Ramos (cell line): Measurements from ENCODE around the gene TMEM245.
"Not testable (repeated sequence)": the region's sequence is repeated elsewhere in the genome, so short reads cannot be mapped to it uniquely, and the experiment has no call there.

Source experiments
- in situ Hi-C: fragments of 300-500 bp; cut with MboI; formaldehyde crosslinking; loops from one replicate; pipeline ENCODE4 v1.14.3; 2022; ENCODE audit warnings: low sequenced_read_pairs; ENCODE audit not compliant: unreplicated experiment

TMEM245 gene

DNA sequence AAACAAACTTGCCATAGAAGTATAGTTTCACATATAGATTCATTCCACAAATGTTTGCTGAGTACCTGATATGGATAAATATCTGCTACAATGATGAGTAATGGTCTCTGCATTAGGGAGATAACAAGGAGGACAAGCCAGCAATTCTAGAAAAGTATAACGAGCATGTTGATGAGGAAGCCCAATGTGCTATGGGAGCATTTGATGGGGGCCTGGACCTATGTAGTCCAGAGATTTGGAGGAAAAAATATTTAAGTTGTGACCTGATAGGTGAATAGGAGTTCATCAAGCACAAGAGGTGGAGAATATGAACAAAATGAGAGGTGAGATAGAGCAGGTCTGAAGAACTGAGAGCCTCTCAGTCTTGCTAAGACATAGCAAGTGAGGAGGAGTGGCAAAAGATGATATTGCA, 14.4 kb upstream of the TMEM245 start:
- in situ Hi-C loops, result no loop called here

DNA sequence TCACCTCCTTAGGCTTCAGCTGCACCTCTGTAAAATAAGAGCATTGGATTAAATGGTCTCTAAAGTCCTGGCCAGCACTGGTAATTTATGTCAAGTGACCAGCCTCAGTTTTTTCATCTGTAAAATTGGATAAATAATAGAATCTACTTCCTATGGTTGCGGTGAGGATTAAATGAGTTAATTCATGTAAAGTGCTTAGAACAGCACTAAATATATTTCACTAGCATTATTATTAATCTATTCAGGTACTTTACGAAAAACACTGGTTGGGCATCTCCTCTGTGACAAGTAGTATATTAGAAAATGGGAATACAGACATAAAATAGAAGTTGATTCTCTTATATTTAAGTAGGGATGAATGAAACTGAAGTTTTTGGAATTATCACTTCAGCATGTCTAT, 13.8 kb upstream of the TMEM245 start:
- in situ Hi-C loops, result no loop called here

- in situ Hi-C loops, result no loop called here
Observed at GRCh38 chr9:109132567-109133021, 12.8 kb upstream of the TMEM245 start.

DNA sequence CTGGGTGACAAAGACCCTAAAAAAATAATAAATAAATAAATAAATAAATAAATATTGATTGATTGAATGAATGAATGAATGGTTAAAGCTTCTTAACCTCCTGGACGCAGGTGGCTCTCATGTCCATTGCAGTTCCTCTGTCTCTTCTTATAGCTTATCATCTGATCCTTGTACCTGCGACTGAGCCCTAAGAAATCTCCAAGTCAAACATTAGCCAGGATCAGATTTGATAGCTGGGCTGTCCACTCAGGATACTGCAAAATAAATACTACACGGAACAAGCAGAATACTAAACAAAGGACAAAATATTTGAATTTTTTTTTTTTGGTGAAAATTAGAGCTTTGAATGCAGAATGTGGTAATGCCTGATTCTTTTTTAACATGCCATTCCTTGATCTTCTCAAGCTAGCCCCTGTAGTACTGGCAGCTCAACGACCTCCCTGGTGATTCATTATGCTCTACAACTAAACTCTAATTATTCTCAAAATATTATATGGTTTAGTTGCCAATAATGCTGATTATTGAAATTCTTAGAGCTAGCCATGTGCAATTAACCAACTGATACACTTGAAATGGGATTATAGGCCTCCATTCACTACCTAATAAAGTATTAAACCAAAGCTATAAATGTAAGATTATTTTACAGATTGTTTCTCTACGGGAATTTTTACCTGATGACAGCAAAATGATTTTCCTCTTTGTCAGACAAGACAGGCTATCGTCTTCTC, 9.9 kb upstream of the TMEM245 start:
- in situ Hi-C loops, result no loop called here

DNA sequence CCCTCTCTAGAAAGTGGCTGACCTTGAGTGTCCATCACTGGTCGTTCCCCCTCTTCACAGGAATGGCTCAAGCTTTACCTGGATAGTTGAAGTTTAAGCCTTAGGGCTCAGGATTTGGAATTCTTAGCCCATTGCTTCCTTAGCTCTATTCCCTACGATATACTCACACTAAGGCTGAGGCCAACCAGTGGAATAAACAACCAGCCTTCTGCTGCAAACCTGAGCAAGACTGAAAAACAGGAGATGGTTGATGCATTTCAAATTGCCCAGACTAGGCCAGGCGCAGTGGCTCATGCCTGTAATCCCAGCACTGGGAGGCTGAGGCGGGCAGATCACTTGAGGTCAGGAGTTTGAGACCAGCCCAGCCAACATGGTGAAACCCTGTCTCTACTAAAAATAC, 6.9 kb upstream of the TMEM245 start:
- in situ Hi-C loops, result not testable (repeated sequence)

DNA sequence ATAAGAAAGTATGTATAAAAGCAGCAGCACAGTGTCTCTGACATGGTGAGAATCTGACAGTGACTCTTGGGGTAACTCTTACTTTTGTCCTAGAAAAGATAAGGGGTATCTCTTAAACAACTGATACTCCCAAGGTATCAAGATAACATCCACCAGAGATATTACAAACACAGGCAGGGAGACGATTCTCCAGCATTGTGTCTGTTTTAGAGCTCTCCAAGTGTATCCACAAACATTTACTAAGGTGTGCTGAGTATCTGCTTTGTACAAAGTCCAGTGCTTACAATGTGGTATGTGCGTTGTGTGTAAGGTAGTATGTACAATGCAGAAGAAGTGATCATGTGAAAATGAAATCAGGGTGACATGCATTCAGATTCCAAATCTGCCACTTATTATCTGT, 4.4 kb upstream of the TMEM245 start:
- in situ Hi-C loops, result no loop called here

DNA sequence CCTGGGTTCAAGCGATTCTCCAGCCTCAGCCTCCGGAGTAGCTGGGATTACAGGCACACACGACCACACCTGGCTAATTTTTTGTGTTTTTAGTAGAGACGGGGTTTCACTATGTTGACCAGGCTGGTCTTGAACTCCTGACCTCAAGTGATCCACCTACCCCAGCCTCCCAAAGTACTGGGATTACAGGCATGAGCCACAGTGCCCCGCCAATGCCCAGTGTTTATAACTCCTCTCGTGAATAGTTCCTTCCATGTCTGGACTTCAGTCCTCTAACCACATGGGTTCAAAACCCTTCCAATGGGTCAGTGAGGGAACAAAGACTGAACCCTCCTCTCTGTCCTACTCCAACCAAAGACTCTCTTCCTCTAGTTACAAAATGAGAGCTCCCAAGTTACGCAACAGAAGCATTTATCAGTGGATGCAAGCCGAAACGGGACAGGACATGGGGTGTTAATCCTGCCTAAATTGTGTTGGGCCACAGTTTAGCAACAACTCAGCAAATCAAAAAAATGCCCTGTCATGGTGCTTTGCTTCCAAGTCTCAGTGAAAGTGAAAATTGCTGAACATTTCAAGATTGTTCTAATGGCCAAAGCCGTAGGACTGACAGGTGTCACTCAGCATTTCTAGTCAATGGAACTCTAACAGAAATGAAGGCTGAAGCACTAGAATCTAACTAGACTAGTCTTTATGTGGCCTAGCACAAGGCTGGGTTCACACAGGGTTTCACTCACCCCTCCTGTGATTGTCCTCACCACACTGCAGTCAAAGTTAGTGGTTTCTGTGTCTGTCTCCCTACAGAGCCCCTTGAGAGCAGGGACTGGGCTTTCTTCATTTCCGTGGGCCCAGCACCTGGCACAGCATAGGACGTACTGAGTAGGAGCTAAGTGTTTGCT, 3.2 kb upstream of the TMEM245 start:
- in situ Hi-C loops, result no loop called here

DNA sequence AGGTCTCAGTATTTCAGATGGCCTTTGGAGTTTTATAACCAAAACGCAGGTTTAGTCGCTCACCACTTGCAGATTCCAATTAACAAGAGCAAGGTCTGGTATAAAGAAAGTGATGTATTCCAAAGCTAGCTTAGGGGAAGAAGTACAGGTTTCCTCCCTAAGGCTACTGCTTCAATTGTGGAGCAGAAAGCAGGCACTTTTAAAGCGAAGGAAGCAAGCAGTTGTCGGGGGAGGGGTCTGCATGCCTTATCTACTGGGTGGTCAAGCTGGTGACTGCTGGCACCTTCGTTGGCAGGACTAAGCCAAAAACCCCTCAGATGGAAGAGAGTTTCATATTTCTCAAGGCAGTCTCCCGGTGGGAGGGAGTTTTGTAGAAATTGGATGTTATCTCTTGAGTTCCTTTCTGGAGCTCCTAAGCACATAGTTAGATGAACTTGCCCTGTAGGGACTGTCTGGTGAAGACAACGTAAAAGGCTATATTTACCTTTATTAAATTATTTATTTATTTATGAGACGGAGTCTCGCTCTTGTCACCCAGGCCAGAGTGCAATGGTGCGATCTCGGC, 1.6 kb upstream of the TMEM245 start:
- in situ Hi-C loops, result no loop called here

DNA sequence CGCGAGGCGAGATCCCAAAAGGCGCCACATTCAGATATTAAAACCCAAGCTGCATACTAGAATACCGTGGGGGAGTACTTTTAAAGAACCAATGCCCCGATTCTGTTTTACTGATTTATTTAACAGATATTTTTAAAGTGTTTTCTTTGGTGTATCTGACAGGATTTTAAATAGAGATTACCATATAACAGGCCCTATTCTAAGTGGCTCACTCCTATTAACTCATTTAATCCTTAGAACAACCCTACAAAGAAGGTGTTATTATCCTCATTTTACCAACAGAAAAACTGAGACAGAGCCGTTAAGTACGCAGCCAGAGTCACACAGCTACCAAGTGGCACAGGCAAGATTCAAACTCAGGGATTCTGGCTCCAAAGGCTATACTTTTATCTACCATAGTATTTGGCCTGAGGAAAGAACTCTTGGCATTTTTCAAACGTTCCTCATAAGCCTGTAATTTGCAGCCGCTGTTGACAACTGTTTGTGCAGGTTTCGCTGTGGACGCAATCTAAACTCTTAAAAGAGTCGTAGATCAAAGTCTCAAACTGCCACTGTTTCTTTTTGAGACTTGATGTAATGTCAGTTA, 550 bp upstream of the TMEM245 start:
- in situ Hi-C loops, result no loop called here

GRCh38 chr9:109118808-109119438, 824 bp downstream of the TMEM245 start:
- in situ Hi-C loops, result no loop called here

GRCh38 chr9:109117856-109118807, 1.6 kb downstream of the TMEM245 start:
- in situ Hi-C loops, result no loop called here

GRCh38 chr9:109115931-109116526, 3.7 kb downstream of the TMEM245 start:
- in situ Hi-C loops, result no loop called here

GRCh38 chr9:109114670-109115069, 5.1 kb downstream of the TMEM245 start:
- in situ Hi-C loops, result no loop called here

- in situ Hi-C loops, result no loop called here
Observed at GRCh38 chr9:109113892-109114609, 5.7 kb downstream of the TMEM245 start.

- in situ Hi-C loops, result no loop called here
Observed at GRCh38 chr9:109113254-109113653, 6.5 kb downstream of the TMEM245 start.

- in situ Hi-C loops, result no loop called here
Observed at GRCh38 chr9:109110329-109111021, 9.3 kb downstream of the TMEM245 start.

DNA sequence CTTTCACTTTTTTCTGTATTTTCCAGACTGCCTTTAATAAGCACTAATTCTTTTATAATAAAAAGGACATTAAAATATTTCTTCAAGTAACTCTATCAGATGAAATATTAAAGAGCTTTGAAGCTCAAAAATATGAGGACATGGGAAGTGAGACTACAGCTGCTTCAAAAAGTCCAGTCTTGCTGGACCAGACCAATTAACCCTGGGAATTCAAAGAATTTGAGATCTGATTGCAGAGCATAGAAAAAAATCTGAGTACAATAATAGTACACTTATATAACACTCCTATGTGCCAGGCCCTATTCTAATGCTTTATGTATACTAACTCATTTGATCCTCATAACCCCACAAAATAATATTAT, 9.8 kb downstream of the TMEM245 start:
- in situ Hi-C loops, result no loop called here

DNA sequence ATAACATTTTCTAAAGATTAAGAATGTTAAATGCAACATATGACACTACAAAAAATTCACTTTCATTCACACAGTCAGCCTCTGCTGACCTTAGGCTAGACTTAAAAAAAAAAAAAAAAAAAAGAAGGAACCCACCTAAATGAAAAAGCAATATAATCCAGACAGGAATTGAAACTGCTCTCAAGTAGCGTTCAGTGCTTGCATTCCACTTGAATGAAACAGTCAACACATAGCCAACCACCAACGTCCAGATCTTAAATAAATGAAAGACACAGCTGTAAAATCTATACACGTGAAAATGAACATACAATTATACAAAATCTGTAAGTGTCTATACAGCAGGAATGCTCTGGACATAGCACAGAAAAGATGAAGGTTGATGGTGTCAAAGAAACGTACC, 11.4 kb downstream of the TMEM245 start:
- in situ Hi-C loops, result no loop called here
